Loucy (cell line): Measurements from ENCODE around the gene CASP10.

Source experiments
- CTCF ChIP-seq: fragments of 200-600 bp; sonication (generic); conservative IDR thresholded peaks from 2 replicates; pipeline ENCODE4 v1.5.1; 2014; ENCODE audit warnings: mild to moderate bottlenecking, antibody characterized with exemption, low read length
- EZH2phosphoT487 ChIP-seq: fragments of 200-600 bp; IDR thresholded peaks from 2 replicates; pipeline ENCODE4 v1.6.1; 2018; ENCODE audit warnings: antibody characterized with exemption, mild to moderate bottlenecking, moderate library complexity, borderline replicate concordance

- TF ChIP-seq CTCF, result no peak
- TF ChIP-seq EZH2phosphoT487, result no peak
These were observed 21.9 kb downstream of the CASP10 start for GRCh38 chr2:201204655-201205514.
